Kidney glomerular epithelial cell (primary cell): ENCODE results near the gene SPATA20.

Experiments used
- DNase-seq: peaks from one replicate; lab custom pipeline; 2025; lab: John Stamatoyannopoulos, UW

Gene SPATA20

DNA sequence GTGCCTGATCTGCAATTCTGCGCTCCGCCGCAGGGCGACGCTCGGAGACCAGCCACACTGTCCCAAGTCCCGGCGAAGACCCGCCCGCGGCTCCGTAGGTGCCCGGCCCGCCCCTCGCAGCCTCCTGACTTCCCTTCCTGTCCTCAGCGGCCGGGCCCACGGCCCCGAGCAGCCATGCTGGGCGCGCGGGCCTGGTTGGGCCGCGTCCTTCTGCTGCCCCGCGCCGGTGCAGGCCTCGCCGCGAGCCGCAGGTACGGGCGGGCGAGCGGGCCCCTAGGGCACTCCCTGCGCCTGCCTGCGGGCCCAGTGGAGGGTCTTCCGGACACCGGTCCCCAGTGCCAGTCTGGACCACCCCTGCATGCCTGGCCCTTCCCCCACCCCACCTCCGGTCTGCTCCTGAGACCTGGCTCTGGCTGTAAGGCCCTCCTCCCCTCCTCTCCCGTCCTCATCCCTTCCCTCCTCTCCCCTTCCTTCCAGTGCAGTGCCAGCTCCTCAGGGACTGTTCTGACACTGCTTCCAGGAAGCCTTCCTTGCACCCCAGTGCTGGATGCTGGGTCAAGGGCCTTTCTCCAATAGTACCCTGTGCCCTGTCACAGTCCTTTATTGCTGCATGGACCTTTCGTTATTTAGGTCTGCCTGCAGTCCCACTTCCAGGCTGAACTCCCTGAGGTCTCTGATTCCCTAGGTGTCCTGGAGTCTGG is at the start of gene SPATA20:
TSS of gene SPATA20 (plus strand) at position 140 of the 701 bp plus-strand sequence. CDS start at position 175, 35 bp downstream.
- peak; percentile 82 for DNase-seq

- no peak for DNase-seq
Measured at GRCh38 chr17:50498021-50498874, 48.7 kb upstream of the SPATA20 start.

- no peak for DNase-seq
Measured at GRCh38 chr17:50499270-50499669, 47.7 kb upstream of the SPATA20 start.

DNA sequence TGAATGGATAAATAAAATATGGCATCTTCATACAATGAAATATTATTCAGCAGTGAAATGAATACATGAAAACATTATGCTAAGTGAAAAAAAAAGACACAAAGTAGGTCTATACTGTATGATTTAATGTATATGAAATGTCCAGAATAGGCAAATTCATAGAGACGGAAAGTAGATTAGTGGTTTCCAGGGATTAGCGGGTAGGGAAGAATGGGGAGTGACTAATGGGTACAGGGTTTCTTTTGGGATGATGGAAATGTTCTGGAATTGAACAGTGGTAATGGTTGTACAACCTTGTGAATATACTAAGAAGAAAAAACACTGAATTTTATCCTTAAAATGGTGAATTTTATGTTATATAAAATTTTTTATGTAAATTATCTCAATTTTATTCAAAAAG is 47.3 kb upstream of the SPATA20 start:
- no peak for DNase-seq

DNA sequence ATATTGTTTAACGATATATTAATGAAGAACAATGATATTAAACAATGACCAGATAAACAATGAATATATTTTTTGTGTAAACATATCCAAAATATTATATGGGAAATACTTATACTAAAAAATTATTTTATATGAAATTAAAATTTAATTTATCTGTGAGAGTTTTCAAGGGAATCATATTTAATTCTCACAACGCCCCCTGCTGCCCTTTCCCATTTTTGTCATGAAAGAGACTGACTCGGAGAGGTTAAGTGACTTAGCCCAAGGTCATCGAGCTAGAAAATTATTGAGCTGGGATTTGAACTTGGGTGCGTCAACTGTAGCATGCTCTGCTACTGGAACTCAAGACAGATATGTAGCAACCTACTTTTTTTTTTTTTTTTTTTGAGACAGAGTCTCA is 45.9 kb upstream of the SPATA20 start:
- no peak for DNase-seq

GRCh38 chr17:50502301-50502990 is 44.5 kb upstream of the SPATA20 start:
- DNase-seq, result no peak

- no peak for DNase-seq
Measured at GRCh38 chr17:50505591-50506130, 41.3 kb upstream of the SPATA20 start.

GRCh38 chr17:50506298-50506697 is 40.7 kb upstream of the SPATA20 start:
- DNase-seq, result no peak

DNA sequence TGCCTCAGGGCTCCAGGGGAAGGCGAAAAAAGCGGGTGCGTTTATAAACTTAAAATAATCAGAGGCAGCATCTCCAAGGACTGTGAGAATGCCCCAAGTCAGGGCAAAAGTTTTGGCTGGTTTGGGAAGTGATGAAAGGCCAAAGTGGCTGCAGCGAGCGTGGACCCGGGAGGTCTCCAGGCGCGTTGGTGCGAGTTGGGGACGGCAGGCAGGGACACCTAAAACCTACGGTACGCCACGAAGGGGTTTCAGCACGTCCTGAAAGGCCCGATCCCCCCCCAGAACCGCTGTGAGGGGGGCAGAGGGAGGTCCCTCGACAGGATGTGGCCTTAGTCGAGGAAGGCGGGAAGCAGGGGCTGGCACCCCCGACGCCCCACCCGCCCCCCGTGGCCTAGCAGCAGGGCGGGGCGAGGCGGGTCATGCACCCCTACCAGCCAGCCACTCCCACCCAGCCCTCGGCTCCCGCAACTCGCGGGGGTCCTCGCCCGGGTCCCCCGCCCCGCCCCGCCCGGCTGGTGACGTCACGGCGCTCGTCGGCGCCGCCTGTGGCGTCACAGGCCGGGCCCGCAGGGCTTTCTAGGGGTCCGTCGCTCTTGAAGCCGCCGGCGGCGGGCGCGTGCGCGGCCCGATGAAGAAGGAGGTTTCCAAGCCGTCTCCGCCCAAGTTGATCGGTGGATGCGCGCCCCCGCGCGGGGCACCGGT is 39.0 kb upstream of the SPATA20 start, which contains the start of gene MYCBPAP:
TSS of gene MYCBPAP (plus strand) at position 569 of the 702 bp plus-strand sequence. CDS start 236 bp downstream, outside the sequence.
- peak; percentile 40 for DNase-seq

- DNase-seq, result no peak
Measured at GRCh38 chr17:50508573-50509460, 38.2 kb upstream of the SPATA20 start.

GRCh38 chr17:50511058-50511457 is 35.9 kb upstream of the SPATA20 start:
- peak; percentile 50 for DNase-seq

DNA sequence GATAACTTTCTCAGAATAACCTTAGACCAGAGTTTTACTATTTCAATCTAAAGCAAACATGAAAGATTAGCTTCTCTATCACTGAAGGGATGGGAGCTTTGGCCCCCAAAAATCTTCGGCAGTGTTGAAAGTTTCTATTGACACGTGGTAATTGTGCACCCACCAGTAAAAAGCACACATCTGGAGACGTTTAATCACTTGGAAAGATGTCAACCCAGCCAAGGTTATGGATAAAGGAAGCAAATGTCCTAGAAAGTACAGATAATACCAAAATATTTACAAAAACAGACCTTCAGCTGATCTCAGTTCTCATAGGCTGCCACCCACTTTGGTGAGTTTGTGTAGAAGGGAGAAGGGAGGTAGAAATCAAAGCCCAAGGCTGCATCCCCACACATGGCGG is 33.5 kb upstream of the SPATA20 start:
- DNase-seq, result no peak

DNA sequence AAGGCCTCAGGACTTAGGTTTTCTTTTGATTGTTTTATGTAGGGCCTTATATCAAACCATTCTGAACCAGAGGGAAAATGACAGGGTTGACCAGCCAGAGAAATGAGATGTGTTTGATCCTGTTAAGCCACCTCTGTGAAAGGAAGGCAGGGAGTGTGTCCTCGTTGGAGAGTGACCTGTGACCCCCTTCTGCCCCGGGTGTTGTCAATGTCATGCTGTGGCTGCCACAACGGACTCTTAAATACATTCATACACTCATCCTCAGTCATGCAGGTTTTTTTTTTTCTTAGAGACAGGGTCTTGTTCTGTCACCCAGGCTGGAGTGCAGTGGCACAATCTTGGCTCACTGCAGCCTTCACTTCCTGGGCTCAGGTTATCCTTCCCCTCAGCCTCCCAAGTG is 32.6 kb upstream of the SPATA20 start:
- DNase-seq, result no peak

- peak; percentile 92 for DNase-seq
Measured at GRCh38 chr17:50514936-50515702, 31.9 kb upstream of the SPATA20 start.

GRCh38 chr17:50517011-50517410 is 30.0 kb upstream of the SPATA20 start:
- no peak for DNase-seq

DNA sequence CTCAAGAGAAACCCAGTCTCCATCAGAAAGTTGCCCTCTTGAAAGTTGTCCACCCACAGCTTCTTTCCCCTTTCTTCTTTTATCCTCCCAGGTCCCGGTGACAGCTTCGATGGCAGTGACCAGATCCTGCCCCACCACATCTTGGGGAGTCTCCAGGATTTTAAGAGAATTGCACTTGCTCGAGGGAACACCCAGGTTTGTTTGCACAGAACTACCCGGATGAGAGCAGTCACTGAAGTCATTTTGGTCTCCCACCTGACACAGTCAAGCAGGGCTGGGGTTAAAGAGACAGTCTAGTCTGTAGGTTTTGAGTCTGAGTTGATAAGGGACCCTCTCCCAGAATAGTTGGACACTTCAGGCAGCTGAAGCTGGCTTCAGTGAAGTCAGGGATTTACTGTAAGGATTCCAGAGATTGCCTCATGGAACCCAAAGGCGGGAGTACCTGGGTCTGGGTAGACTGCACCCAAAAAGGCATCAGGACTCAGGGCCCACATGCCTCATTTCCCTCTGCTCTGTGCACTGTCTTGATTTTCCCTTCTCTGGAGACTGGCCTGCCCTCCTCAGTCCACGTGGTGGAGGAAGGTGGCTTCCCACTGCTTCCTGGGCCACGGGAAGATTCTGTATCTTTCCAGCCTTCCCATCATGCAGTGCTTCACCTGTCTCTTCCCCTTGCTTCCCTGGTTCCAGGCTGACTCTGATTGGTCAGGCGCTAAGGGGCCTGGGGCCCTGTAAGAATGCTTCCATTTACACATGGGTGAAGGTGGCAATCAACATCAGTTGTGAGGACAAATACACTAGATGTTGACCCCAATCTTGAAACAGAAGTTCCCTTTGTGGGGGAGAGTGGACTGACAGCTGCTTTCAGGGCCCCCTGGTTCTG is 29.2 kb upstream of the SPATA20 start:
- no peak for DNase-seq

GRCh38 chr17:50518384-50519023 is 28.5 kb upstream of the SPATA20 start:
- no peak for DNase-seq

DNA sequence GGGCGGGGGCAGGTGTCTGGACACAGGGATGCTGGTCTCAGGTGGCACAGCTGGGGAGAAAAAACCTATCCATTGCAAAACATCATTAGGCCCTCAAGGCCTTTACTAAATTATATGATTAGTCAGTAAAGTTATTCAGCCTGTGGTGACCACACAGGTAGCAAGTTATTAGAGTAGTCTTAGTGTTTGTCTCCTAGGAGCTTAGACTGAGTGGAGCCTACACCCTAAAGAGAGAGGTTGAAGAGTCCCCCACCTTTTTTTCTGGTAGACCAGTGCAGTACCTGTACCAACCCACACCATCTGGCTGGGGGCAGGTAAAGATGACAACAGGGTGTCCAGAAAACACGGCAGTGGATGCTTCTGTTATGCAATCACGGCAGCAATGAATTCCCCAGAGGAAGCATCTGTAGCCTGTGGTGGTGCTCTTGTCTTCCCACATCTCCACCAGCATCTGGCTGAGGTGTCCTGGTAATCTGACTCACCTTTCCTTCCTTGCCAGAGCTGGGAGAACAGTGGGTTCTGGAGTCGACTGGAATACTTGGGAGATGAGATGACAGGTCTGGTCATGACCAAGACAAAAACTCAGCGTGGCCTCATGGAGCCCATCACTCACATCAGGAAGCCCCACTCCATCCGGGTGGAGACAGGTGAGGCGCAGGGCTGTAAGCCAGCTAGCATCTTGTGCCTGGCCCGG is 27.7 kb upstream of the SPATA20 start:
- DNase-seq, result no peak
